Activated T-helper 1 cell treated with anti-CD3 and anti-CD28 coated beads, Interleukin-12 subunit alpha, Interleukin-12 subunit beta, Interleukin-2, Interleukin-4 antibody, amounts not matched to agents 30 ng/mL and 10 ng/mL and 1 ng/mL, durations not matched to agents 14 hours and 24 hours and 36 hours (primary cell): ENCODE results near the gene SMG7. TPM values are rescaled to one million over a fixed set of nuclear protein-coding genes. Genes with fewer than 3 reads are reported as not detected.

Source experiments
- DNase-seq: peaks from one replicate; pipeline ENCODE4 v3.0.0; 2021; ENCODE audit warnings: low spot score
- H3K27ac Mint-ChIP-seq: one replicate; pipeline ENCODE4 v1.8.0; 2021; ENCODE audit warnings: mild to moderate bottlenecking, mixed read lengths
- H3K27me3 Mint-ChIP-seq: one replicate; pipeline ENCODE4 v1.8.0; 2022; ENCODE audit warnings: mild to moderate bottlenecking, moderate library complexity, mixed read lengths; ENCODE audit not compliant: insufficient read depth
- H3K36me3 Mint-ChIP-seq: one replicate; pipeline ENCODE4 v1.8.0; 2021; ENCODE audit warnings: low read depth, mixed read lengths
- H3K4me1 Mint-ChIP-seq: one replicate; pipeline ENCODE4 v1.8.0; 2021; ENCODE audit warnings: low read depth, mixed read lengths
- H3K4me3 Mint-ChIP-seq: one replicate; pipeline ENCODE4 v1.8.0; 2021; ENCODE audit warnings: mild to moderate bottlenecking, moderate library complexity, mixed read lengths
- H3K9me3 Mint-ChIP-seq: one replicate; pipeline ENCODE4 v1.8.0; 2021; ENCODE audit warnings: mixed read lengths
- intact Hi-C: fragments of 100-400 bp; cut with micrococcal nuclease; formaldehyde crosslinking; loops from one replicate; pipeline ENCODE4 v1.15.1; 2024
- total RNA-seq: library from RNA; stranded (reverse); gene quantifications from 2 replicates; pipeline ENCODE4 v1.2.3, GENCODE V29; 2022

SMG7 gene
- total RNA-seq, 1 donor from 2014 or later, result 86.1 TPM

DNA sequence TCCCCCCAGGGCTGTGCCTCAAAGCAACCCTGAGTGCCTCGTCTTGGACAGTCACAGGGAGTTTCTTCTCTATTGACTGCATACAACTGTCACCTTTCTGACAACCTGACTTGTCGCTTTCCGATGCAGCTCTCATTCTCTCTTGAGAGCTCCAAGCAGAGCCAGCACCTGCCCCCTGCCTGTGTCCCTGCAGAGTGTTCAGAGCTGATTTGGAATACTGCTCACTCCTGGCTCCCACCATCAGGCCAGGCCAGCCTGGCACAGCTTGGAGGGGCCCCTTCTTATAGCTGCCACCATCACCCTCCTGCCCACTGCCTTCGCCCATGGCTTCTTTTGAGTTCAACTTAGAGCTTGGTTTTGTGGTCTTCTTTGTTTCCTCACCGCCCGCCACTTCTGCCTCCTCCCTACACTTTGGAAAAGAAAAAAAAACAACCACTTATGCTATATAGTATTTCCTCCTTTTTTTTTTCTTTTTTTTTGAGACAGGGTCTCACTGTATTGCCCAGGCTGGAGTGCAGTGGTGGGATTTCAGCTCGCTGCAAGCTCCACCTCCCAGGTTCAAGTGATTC is 105.7 kb downstream of the SMG7 start:
- no peaks in the 10 kb centered on the region for H3K27me3 Mint-ChIP-seq
- peaks cover 14% of the 10 kb centered on the region for H3K4me1 Mint-ChIP-seq
- no peak overlapping the region for H3K4me3 Mint-ChIP-seq
- DNase-seq, result no peak
- H3K36me3 Mint-ChIP-seq, result peaks cover 2% of the 10 kb centered on the region
- no peak overlapping the region for H3K27ac Mint-ChIP-seq
- no peaks in the 10 kb centered on the region for H3K9me3 Mint-ChIP-seq
- intact Hi-C loops, result no loop called here

- no peaks in the 10 kb centered on the region for H3K9me3 Mint-ChIP-seq
- H3K27ac Mint-ChIP-seq, result no peak overlapping the region
- no peaks in the 10 kb centered on the region for H3K27me3 Mint-ChIP-seq
- H3K4me1 Mint-ChIP-seq, result peaks cover 14% of the 10 kb centered on the region
- H3K4me3 Mint-ChIP-seq, result no peak overlapping the region
- peaks cover 2% of the 10 kb centered on the region for H3K36me3 Mint-ChIP-seq
- intact Hi-C loops, result no loop called here
- DNase-seq, result no peak
Measured at GRCh38 chr1:183578856-183579255, 106.6 kb downstream of the SMG7 start.

DNA sequence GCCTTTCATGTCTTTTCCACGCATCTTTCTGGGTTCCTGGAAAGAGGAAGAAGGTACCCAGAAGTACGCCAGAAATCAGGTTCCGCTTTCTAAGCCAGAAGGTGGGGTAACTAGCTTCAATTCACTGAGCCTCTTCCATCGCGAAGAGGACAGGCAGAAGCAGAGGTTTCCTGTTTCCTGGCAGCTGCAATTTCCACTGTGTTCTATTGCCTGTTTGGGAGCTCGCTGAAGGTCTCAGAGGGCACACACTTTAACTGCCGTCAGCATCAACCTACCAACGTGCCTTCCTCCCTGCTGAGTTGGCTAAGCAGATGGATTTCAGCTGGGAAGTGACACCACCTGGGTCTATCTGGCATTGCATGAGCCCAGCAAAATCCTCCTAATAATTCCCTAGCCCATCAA is 108.0 kb downstream of the SMG7 start:
- Mint-ChIP-seq H3K9me3 (no peaks in the 10 kb centered on the region), H3K27me3 (no peaks in the 10 kb centered on the region), H3K27ac (peak overlapping the region; percentile 78), H3K4me1 (peaks cover 25% of the 10 kb centered on the region), H3K4me3 (peak overlapping the region; percentile 56), H3K36me3 (peaks cover 2% of the 10 kb centered on the region)
- intact Hi-C loops, result no loop called here
- DNase-seq, result no peak

DNA sequence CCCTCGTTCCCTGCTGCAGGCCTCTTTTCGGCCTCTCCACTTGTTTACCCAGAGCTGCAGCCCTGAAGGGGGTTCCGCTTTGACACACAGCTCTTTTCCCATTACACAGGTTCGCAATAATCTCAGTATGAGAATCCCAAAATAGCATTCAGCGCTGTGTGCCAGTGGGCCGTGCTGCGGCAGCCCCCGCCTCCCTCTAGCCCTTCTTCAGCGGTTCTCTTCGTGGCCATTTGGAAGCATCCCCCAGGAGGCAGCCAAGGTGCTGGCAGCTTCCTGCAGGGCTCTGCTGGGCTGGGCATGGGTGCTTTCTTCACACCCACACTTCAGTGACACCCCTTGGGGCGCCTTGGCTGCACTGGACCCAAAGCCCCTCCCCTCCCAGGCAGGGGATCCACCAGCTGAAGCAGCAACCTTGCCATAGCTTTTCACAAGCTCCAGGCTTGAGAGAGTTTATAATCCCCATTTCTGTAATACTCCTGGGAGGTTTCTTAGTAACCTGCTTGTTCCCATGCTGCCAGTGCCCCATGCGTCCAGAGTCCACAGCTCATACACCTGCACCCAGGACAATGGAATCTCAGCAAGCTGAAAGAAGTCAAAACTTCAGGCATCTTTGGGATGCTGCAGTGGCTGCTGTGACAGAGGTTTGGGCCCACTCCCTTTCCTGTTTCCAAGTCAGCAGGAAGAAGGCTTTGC is 109.9 kb downstream of the SMG7 start:
- H3K4me3 Mint-ChIP-seq, result no peak overlapping the region
- no peak for DNase-seq
- H3K9me3 Mint-ChIP-seq, result no peaks in the 10 kb centered on the region
- no peaks in the 10 kb centered on the region for H3K27me3 Mint-ChIP-seq
- H3K36me3 Mint-ChIP-seq, result peaks cover 4% of the 10 kb centered on the region
- no peak overlapping the region for H3K27ac Mint-ChIP-seq
- peaks cover 25% of the 10 kb centered on the region for H3K4me1 Mint-ChIP-seq
- intact Hi-C loops, result no loop called here

GRCh38 chr1:183583466-183583865 is 111.2 kb downstream of the SMG7 start:
- peaks cover 4% of the 10 kb centered on the region for H3K36me3 Mint-ChIP-seq
- intact Hi-C loops, result no loop called here
- no peak for DNase-seq
- H3K4me1 Mint-ChIP-seq, result peaks cover 29% of the 10 kb centered on the region
- H3K4me3 Mint-ChIP-seq, result no peak overlapping the region
- no peak overlapping the region for H3K27ac Mint-ChIP-seq
- no peaks in the 10 kb centered on the region for H3K27me3 Mint-ChIP-seq
- H3K9me3 Mint-ChIP-seq, result no peaks in the 10 kb centered on the region

GRCh38 chr1:183584147-183584546 is 111.8 kb downstream of the SMG7 start:
- DNase-seq, result no peak
- H3K4me3 Mint-ChIP-seq, result no peak overlapping the region
- H3K4me1 Mint-ChIP-seq, result peaks cover 36% of the 10 kb centered on the region
- no peaks in the 10 kb centered on the region for H3K27me3 Mint-ChIP-seq
- peaks cover 4% of the 10 kb centered on the region for H3K36me3 Mint-ChIP-seq
- no peaks in the 10 kb centered on the region for H3K9me3 Mint-ChIP-seq
- intact Hi-C loops, result no loop called here
- no peak overlapping the region for H3K27ac Mint-ChIP-seq

GRCh38 chr1:183585038-183585437 is 112.7 kb downstream of the SMG7 start:
- Mint-ChIP-seq H3K9me3 (no peaks in the 10 kb centered on the region), H3K4me3 (no peak overlapping the region), H3K36me3 (peaks cover 4% of the 10 kb centered on the region), H3K27me3 (no peaks in the 10 kb centered on the region), H3K4me1 (peaks cover 40% of the 10 kb centered on the region), H3K27ac (peak overlapping the region; percentile 24)
- intact Hi-C loops, result no loop called here
- DNase-seq, result peak; percentile 13

- Mint-ChIP-seq H3K27me3 (no peaks in the 10 kb centered on the region), H3K9me3 (no peaks in the 10 kb centered on the region), H3K27ac (no peak overlapping the region), H3K36me3 (peaks cover 4% of the 10 kb centered on the region), H3K4me3 (no peak overlapping the region), H3K4me1 (peaks cover 42% of the 10 kb centered on the region)
- DNase-seq, result no peak
- intact Hi-C loops, result no loop called here
Measured at GRCh38 chr1:183586455-183586854, 114.2 kb downstream of the SMG7 start.

DNA sequence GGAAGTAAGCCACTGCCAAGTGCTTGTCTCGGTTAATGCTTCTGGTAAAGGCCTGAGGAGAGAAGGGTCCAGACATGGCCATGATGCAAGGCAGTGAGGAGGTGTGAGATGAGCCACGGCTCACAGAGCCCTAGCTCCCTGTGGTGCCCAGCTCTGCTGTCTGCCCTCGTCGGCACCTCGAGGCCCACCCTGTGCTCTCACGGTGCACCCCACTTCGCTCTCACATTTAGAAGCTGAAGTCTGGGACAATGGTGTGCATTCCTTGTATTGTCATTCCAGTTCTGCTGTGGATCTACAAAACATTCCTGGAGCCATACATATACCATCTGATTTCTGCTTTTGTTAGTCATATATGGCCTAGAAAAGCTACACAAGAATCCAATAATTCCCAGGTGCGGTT is 114.6 kb downstream of the SMG7 start:
- peaks cover 42% of the 10 kb centered on the region for H3K4me1 Mint-ChIP-seq
- intact Hi-C loops, result no loop called here
- no peak overlapping the region for H3K4me3 Mint-ChIP-seq
- no peaks in the 10 kb centered on the region for H3K9me3 Mint-ChIP-seq
- DNase-seq, result no peak
- peaks cover 4% of the 10 kb centered on the region for H3K36me3 Mint-ChIP-seq
- H3K27ac Mint-ChIP-seq, result no peak overlapping the region
- H3K27me3 Mint-ChIP-seq, result no peaks in the 10 kb centered on the region

DNA sequence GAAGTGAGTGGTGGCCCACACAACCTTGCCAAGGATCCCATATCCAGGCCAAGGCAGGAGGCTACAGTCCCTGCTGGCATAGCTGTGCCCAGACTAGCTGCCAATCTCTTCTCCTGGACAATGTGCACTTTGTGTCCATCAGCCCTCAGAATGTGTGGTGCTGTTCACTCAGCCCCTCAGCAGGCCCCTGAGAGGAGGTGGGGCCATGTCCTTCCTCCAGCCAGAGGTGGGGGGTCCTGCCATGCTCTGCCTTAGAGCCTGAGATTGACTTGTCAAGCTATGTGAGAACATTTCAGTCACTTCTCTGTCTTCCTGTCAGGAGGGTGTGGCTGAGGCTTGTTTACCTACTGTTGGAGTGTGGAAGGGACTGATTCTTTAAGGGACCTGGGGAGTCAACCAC is 116.5 kb downstream of the SMG7 start:
- Mint-ChIP-seq H3K27ac (peak overlapping the region; percentile 59), H3K4me3 (peak overlapping the region; percentile 69)

GRCh38 chr1:183589384-183589783 is 117.1 kb downstream of the SMG7 start:
- Mint-ChIP-seq H3K4me3 (peak overlapping the region; percentile 69), H3K27ac (peak overlapping the region; percentile 59), H3K36me3 (peaks cover 4% of the 10 kb centered on the region), H3K9me3 (no peaks in the 10 kb centered on the region), H3K27me3 (no peaks in the 10 kb centered on the region), H3K4me1 (peaks cover 58% of the 10 kb centered on the region)
- DNase-seq, result no peak
- intact Hi-C loops, result no loop called here

More for the DNA sequence above, 116.5 kb downstream of the SMG7 start:
- intact Hi-C loops, result no loop called here
- Mint-ChIP-seq H3K27me3 (no peaks in the 10 kb centered on the region), H3K4me1 (peaks cover 60% of the 10 kb centered on the region), H3K9me3 (no peaks in the 10 kb centered on the region), H3K36me3 (peaks cover 4% of the 10 kb centered on the region)
- no peak for DNase-seq

DNA sequence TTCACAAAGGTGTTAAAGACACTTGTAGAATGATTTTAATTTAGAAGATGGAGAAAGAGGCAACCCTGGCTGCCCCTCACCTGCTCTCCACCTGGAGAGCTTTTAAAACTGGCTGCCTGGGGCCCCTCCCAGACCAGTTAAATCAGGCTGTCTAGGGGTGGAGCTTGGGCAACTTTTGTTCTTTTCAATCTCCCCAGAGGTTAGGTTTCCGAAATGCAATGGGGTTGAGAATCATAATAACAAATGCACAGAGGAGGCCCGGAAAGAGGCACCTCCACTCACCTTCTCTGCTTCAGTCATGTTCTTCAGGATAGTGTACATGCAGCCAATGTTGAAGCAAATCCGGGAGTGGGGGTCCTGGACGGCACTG is 117.6 kb downstream of the SMG7 start:
- intact Hi-C loops, result loop anchor here (1.0 kb wide), 5 partner anchors 8 to 120 kb away; no protein-coding TSS in a partner anchor
- H3K36me3 Mint-ChIP-seq, result peaks cover 4% of the 10 kb centered on the region
- H3K9me3 Mint-ChIP-seq, result no peaks in the 10 kb centered on the region
- H3K4me3 Mint-ChIP-seq, result peak overlapping the region; percentile 69
- H3K27ac Mint-ChIP-seq, result peak overlapping the region; percentile 84
- peaks cover 54% of the 10 kb centered on the region for H3K4me1 Mint-ChIP-seq
- H3K27me3 Mint-ChIP-seq, result no peaks in the 10 kb centered on the region
- no peak for DNase-seq

- Mint-ChIP-seq H3K36me3 (peaks cover 2% of the 10 kb centered on the region), H3K9me3 (no peaks in the 10 kb centered on the region), H3K4me3 (peak within 1 kb of the TSS; percentile 69), H3K27me3 (peaks cover 2% of the 10 kb centered on the region), H3K4me1 (peaks cover 50% of the 10 kb centered on the region), H3K27ac (peak within 1 kb of the TSS; percentile 84)
- peak; percentile 68 for DNase-seq
- intact Hi-C loops, result loop anchor here (1.0 kb wide), 5 partner anchors 8 to 120 kb away; no protein-coding TSS in a partner anchor
Measured at GRCh38 chr1:183590244-183591191, 118.2 kb downstream of the SMG7 start, which contains the start of gene NCF2. NCF2 (minus strand) TSS chr1:183590459; CDS start chr1:183590329, 130 bp downstream.
